DLD1 (cell line): ENCODE results near the gene MYH10.
"Not testable (repeated sequence)": the region's sequence is repeated elsewhere in the genome, so short reads cannot be mapped to it uniquely, and the experiment has no call there.

Experiments used
- in situ Hi-C: cut with HindIII; loops from 2 replicates; pipeline ENCODE4 v1.10.0; 2017; ENCODE audit warnings: low sequenced_read_pairs

MYH10 gene

DNA sequence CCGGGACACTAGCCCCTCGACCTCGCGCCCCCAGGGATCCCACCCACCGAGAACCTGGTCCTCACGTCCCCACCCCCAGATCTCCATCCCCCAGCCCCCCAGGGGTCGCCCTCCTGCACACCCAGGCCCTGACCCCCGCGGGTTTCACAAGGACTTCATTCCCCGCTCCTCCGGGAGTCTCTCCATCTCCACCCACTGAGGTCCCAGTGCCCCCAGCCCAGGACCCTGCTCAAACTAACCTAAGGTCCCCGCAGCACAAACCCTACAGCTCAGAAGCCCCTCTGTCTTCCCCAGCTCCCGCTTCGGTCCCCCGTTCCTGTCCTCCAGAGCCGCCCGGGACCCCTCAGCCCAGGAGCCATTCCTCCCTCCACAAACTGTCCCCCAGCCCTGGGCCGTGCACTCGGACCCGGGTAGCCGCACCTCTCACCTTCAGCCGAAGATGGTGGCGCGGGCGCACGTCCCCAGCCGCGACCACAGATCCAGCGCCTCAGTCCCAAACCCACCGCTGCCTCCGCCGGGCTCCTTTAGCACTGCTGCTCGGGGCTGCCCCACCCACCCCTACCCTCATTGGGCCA lies at the start of gene MYH10:
TSS of gene MYH10 (minus strand) at position 499 of the 575 bp plus-strand sequence. CDS start 7,479 bp downstream, outside the sequence.
- in situ Hi-C loops: no loop called here

GRCh38 chr17:8679126-8679525 lies 48.6 kb upstream of the MYH10 start:
- in situ Hi-C loops: no loop called here

DNA sequence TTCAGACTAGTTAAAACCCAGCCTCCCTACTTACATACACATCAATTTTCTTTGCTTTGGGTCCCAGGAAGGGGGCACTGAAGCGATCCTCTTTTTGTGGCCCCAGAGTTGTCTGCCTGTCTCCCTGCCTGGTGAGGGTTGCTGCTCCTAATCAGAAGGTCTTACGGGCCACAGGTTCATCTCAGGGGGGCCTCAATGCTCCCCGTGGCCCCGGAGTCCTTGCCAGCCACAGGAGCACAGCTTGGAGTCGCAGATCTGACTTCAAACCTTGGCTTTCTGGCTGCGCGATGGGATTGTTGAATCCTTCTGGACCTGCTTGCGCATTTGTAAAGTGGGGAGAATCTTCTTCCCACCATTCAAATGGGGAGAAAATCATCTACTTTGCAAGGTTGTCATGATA lies 44.8 kb upstream of the MYH10 start:
- in situ Hi-C loops: no loop called here

DNA sequence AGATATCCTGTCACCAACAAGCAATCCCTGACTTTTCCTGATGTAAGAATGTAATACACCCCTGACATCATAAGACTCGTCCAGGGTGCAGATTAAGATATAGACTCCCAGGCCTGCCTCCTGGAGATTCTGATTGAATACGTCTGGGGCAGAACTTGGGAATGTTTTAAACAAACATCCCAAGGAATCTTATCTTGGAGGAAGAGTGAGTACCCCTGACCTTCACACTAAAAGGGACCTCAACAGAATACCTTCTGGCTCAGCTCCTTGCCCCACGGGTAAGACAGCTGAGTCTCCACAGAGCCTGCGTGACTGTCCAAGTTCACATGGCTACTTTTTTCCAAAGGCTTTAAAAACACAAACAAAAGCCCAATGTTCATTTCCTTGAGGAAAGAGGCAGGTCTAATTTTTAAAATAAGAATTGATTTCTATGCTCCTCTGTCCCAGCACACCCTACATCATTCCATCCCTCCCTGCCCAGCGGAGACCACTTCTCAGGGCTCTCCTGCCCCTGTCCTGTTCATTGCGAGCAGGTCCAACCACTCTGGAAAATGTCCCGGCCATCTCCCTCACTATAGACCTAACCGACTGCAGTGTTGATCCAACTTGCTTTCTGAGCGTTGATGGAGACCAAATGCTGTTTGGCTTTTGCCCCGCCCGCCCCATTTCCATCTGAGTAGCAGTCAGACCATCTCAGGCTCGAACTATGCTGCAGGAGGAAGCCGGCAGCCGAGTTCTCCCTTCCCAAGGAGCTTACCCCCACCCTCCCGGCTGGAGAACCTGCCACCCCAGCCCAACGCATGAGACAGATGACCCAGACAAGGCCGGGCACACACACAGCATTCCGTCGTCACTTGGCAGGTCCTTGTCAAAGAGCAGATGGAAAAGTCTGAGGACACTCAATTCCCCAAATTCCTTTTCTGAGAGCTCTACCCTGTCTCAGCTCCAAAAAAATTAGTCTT lies 44.1 kb upstream of the MYH10 start:
- in situ Hi-C loops: no loop called here

DNA sequence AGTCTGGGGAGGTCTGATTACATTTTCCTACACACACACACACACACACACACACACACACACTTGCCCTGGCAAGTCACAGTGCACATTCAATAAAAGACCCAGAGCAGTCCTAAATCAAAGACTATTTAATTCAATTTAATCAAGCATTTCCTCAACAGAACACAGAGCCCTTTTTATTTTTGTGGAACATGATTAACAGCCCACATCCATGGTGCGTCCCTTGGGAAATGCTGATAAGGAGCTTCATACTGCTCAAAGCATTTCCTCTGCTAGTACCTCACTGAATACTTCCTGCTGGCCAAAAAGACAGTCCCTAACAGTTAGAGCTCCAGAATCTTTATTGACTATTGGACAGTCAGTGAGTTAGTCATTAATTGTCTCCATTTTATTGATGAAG lies 43.1 kb upstream of the MYH10 start:
- in situ Hi-C loops: no loop called here

DNA sequence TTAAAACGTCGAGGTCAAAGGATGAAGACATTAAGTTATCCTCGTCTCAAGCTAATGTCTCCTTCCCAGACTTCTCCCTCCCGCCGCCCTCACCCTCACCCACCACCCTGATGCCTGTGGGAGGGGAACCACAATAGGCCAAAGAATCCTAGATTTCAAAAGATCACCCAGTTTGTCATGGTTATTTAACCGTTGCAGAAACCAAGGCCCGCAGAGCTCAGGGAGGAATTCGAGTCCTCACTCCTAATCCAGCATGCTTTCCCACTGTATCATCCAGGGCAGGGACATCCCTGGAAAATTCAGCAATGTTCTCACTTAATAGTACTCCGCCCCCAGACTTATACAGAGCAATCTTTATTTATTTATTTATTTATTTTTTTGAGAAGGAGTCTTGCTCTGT lies 41.8 kb upstream of the MYH10 start:
- in situ Hi-C loops: no loop called here

DNA sequence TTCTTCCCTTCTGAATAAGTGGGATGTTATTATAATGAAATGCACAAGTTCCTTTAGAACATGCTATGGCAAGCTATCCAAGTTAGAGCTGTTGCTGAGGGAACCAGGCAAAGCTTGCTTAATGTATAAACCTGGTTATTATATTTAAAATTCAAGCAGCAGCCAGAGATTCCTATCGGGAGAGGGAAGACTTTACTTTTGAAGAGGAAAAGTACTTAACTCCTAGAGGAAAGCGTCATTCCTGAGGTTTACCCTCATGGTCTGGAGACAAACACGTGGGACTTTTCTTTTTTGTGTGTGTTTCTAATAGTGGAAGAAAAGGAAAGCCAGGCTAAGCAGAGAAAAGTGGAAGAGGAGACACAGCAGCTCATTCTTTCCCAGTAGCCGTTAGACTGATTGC lies 39.9 kb upstream of the MYH10 start:
- in situ Hi-C loops: no loop called here

- in situ Hi-C loops: no loop called here
Measured at GRCh38 chr17:8668176-8668740, 37.7 kb upstream of the MYH10 start.

DNA sequence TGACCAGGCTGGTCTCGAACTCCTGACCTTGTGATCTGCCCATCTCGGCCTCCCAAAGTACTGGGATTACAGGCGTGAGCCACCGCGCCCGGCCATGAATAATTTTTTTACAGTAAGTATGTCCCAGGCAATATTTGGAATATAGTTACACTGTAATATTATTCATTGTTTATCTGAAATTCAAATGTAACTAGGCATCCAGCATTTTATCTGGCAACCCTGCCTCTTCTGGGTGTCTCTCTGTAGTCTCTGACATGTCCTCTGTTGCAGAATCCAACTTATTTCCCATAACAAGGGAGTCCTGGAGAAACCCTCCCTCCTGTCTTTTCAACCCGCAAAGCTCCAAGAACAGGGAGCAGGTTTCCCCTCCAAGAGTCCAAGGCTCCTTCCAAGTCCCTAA lies 36.9 kb upstream of the MYH10 start:
- in situ Hi-C loops: no loop called here

GRCh38 chr17:8665684-8666083 lies 35.2 kb upstream of the MYH10 start:
- in situ Hi-C loops: no loop called here

- in situ Hi-C loops: no loop called here
Measured at GRCh38 chr17:8664456-8665126, 34.1 kb upstream of the MYH10 start.

GRCh38 chr17:8662973-8663372 lies 32.4 kb upstream of the MYH10 start:
- in situ Hi-C loops: no loop called here

DNA sequence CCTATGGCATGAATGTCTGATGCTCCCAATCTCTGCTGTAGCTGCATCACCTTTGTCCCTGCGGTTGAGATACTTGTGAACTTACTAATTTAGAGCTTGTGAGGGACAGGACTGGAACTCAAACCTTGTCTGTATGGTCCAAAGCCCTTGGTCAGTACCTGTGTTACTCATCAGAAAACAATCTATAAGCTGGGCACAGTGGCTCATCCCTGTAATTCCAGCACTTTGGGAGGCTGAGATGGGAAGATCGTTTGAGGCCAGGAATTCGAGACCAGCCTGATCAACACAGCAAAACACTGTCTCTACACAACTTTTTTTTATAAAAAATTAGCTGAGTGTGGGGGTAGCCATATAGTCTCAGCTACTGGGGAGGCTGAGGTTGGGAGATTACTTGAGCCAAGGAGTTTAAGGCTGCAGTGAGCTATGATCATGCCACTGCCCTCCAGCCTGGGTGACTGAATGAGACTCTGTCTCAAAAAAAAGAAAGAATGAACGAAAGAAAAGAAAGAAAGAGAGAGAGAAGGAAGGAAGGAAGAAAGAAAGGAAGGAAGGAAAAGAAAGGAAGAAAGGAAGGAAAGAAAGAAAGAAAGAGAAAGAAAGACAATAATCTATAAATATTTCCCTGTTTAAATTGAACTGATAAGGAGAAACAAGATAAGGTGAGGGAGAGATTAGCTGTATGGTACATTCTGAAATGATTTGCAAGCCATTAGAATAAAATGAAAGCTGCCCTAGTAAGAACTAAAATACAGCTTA lies 31.7 kb upstream of the MYH10 start:
- in situ Hi-C loops: no loop called here

DNA sequence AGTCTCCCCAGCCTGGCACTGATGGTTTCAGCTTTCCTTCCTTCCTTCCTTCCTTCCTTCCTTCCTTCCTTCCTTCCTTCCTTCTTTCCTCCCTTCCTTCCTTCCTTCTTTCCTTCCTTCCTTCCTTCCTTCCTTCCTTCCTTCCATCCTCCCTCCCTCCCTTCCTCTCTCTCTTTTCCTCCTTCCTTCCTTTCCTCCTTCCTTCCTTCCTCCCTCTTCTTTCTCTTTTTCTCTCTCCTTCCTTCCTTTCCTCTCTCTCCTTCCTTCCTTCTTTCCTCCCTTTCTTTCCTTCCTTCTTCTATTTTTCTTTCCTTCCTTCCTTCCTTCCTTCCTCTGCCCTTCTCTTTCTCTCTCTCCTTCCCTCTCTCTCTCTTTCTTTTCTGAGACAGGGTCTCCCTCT lies 30.2 kb upstream of the MYH10 start:
- in situ Hi-C loops: not testable (repeated sequence)

GRCh38 chr17:8659758-8660410 lies 29.4 kb upstream of the MYH10 start:
- in situ Hi-C loops: no loop called here

- in situ Hi-C loops: no loop called here
Measured at GRCh38 chr17:8658810-8659209, 28.3 kb upstream of the MYH10 start.

DNA sequence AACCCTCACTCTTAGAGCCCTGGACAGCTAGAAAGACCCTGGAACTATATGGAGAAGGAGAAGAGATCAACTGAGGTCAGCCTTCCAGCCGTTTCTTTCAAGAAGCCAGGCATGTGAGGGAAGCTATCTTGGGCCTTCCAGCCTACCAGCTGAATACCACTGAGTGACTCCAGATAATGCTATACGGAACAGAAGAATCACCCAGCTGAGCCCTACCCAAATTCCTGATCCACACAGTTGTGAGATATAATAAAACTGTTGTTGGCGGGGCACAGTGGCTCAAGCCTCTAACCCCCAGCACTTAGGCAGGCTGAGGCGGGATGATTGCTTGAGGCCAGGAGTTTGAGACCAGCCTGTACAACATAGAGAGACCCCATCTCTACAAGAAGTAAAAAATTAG lies 26.2 kb upstream of the MYH10 start:
- in situ Hi-C loops: no loop called here

DNA sequence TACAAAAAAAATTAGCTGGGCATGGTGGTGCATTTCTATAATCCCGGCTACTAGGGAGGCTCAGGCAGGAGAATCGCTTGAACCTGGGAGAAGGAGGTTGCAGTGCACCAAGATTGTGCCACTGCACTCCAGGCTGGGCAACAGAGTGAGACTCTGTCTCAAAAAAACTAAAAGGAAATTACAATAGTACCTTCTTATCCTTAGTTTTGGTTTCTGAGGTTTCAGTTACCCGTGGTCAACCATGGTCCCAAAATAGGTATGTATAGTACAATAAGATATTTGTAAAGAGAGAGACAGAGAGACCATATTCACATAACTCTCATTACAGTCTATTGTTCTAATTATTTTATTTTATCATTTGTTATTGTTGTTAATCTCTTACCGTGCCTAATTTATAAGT lies 24.3 kb upstream of the MYH10 start:
- in situ Hi-C loops: no loop called here

GRCh38 chr17:8651013-8651412 lies 20.5 kb upstream of the MYH10 start:
- in situ Hi-C loops: no loop called here

DNA sequence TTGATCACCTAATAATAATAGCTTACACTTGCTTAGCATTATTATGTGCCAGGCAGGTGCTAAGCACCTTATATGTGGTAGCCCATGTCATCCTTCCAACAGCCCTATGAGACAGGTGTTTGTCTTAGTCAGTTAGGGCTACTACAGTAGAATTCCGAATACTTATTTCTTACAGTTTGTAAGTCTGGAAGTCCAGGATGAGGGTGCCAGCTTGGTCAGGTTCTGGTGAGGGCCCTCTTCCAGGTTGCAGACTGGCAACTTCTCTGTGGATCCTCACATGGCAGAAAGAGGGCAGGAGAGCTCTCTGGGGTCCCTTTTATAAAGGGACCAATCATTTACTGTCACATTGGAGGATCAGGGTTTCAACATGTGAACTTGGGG lies 19.6 kb upstream of the MYH10 start:
- in situ Hi-C loops: no loop called here
